Keratinocyte (primary cell): ENCODE results near the gene NOS3.

Experiments
- EZH2 ChIP-seq: IDR thresholded peaks from one replicate; pipeline ENCODE4 v1.6.1; 2012; ENCODE audit warnings: inconsistent platforms, mild to moderate bottlenecking, low read length, moderate library complexity
- TF ChIP-seq, protein P1 (sequence below), 3 experiments: IDR thresholded peaks in 1 of 3; conservative IDR thresholded peaks in 1 of 3; optimal IDR thresholded peaks in 1 of 3; 2 replicates in 2 of 3; 3 replicates in 1 of 3; pipeline versions ENCODE3 to v1.5.1; 2011; ENCODE audit warnings: low read length in 3 of 3, mild to moderate bottlenecking in 3 of 3, moderate library complexity in 2 of 3, control low read depth in 1 of 3, inconsistent platforms in 1 of 3; ENCODE audit not compliant: insufficient read depth in 2 of 3; ENCODE audit errors: extremely low read depth in 1 of 3

DNA sequence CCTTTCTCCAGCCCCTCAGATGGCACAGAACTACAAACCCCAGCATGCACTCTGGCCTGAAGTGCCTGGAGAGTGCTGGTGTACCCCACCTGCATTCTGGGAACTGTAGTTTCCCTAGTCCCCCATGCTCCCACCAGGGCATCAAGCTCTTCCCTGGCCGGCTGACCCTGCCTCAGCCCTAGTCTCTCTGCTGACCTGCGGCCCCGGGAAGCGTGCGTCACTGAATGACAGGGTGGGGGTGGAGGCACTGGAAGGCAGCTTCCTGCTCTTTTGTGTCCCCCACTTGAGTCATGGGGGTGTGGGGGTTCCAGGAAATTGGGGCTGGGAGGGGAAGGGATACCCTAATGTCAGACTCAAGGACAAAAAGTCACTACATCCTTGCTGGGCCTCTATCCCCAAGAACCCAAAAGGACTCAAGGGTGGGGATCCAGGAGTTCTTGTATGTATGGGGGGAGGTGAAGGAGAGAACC lies 2.1 kb downstream of the NOS3 start:
- TF ChIP-seq, protein P1, sequence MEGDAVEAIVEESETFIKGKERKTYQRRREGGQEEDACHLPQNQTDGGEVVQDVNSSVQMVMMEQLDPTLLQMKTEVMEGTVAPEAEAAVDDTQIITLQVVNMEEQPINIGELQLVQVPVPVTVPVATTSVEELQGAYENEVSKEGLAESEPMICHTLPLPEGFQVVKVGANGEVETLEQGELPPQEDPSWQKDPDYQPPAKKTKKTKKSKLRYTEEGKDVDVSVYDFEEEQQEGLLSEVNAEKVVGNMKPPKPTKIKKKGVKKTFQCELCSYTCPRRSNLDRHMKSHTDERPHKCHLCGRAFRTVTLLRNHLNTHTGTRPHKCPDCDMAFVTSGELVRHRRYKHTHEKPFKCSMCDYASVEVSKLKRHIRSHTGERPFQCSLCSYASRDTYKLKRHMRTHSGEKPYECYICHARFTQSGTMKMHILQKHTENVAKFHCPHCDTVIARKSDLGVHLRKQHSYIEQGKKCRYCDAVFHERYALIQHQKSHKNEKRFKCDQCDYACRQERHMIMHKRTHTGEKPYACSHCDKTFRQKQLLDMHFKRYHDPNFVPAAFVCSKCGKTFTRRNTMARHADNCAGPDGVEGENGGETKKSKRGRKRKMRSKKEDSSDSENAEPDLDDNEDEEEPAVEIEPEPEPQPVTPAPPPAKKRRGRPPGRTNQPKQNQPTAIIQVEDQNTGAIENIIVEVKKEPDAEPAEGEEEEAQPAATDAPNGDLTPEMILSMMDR (optimal IDR thresholded peaks at IDR 0.05 in 1 of 3, IDR thresholded peaks at IDR 0.05 in 1 of 3, conservative IDR thresholded peaks at IDR 0.05 in 1 of 3; ENCODE audit: extremely low read depth in 1 of 3, insufficient read depth in 2 of 3, low read length in 3 of 3), result no peak
- TF ChIP-seq EZH2, result no peak
